ENCODE measurements around the gene AKR1D1.
"Not testable (repeated sequence)": the region's sequence is repeated elsewhere in the genome, so short reads cannot be mapped to it uniquely, and the experiment has no call there.

AKR1D1 gene, protein sequence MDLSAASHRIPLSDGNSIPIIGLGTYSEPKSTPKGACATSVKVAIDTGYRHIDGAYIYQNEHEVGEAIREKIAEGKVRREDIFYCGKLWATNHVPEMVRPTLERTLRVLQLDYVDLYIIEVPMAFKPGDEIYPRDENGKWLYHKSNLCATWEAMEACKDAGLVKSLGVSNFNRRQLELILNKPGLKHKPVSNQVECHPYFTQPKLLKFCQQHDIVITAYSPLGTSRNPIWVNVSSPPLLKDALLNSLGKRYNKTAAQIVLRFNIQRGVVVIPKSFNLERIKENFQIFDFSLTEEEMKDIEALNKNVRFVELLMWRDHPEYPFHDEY

DNA sequence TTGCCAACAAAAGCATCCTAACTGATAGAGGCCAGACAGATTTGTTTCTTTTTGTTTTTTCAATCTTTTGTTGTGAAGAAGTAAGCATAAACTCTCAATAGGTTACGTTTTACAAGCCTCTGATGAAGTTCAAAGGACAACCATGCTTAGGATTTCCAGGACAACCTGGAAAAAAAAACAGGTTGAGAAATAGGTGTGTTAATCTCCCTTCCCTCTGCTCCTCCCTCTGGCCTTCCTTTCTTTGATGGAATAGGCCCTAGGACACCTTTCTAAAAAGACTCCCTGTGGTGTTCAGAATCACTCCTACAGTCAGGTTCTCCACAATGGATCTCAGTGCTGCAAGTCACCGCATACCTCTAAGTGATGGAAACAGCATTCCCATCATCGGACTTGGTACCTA, at the start of gene AKR1D1:
Gene AKR1D1 (plus strand): TSS at position 264 of the 400 bp plus-strand sequence. CDS start 60 bp downstream, at position 324.
- DNase-seq (ENCODE audit: low read depth): no peak

DNA sequence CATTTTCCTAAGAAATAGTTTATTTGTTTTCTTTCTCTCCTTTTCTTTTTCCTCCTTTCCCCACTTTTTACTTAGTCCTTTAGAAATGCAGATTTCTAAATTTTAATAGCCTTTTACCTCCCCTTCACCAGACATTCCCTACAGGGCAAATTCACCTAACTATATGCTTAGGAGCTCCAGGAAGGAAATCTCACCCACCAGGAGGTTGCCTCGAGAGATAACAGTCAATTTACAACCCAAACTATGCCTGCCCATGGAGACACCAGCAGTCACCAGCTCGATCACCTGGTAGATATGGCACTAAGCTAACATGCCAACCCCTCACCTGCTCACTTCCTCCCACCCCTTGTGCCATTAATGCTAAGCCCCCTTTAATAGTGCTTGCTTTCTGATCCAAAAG, 49.2 kb upstream of the AKR1D1 start:
- DNase-seq (ENCODE audit: low read depth): no peak

DNA sequence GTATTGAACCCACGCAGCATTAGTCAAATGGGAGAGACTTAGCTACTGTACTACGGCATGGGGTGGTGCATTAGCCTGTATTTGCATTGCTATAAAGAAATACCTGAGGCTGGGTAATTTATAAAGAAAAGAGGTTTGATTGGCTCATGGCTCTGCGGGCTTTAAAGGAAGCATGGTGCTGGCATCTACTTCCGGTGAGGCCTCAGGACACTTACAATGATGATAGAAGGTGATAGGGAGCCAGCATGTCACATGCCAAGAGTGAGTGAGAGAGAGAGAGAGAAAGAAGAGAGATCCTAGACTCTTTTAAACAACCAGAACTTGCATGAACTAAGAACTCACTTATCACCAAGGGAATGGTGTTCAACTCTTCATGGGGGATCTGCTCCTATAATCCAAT, 47.1 kb upstream of the AKR1D1 start:
- no peak for DNase-seq (ENCODE audit: low read depth)

DNA sequence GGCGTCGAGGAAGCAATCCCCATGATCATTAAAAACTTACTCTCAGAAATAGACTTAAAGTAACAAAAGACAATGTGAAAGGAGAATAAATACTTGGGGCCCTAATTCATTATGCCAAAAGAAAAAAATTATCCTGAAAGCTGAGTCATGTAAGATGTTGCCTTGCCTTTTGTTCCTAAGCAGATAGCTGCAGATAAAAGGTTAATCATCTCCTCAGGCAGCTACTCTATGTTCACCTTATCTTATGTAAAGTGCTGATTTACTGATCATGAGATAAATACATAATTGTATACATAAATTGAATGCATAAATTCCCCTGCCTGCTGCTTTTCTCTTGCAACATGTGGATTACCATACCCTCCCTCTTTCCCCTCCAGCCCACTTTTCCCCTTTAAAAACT, 46.3 kb upstream of the AKR1D1 start:
- DNase-seq (ENCODE audit: low read depth): no peak

DNA sequence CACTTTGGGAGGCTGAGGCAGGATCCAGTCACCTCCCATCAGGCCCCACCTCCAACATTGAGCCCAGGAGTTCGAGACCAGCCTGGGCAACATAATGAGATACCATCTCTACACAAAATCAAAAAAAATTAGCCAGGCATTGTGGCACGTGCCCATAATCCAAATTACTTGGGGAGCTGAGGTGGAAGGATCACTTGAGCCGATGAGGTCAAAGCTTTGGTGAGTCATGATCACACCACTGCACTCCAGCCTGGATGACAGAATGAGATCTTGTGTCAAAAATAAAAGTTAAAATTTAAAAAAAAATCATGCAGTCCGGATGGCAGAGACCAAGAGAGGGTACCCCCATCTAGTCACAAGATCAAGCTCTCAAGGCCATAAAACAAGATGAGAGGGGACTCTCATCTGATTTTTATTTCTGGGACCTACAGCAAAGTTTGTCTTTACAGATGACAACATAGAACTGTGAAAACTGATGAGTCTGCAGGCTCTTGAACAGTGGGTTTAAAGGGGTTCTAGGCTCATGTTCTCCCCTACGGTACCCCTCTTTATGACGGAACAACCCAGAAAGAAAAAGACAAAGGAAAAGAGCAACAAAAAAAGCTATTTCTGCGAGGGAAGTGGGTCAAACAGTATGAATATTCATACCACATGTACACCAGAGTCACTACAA, 45.4 kb upstream of the AKR1D1 start:
- DNase-seq (ENCODE audit: low read depth): no peak

DNA sequence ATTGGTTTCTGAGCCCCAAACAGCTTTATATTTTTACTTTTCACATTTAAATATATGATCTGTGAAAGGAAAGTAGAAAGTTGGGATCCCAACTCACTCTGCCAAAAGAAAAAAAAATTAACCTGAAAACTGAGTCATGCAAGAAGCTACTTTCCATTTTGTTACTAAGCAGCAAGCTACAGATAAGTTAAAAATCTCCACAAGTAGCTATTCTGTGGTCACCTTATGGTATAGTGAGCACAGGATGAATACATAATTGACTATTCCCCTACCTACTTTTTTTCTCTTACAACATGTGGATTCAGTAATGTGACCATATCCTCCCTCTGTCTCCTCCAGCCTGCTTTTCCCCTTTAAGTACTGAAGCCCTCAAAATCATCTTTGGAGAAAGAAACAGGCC, 44.1 kb upstream of the AKR1D1 start:
- no peak for DNase-seq (ENCODE audit: low read depth)

DNA sequence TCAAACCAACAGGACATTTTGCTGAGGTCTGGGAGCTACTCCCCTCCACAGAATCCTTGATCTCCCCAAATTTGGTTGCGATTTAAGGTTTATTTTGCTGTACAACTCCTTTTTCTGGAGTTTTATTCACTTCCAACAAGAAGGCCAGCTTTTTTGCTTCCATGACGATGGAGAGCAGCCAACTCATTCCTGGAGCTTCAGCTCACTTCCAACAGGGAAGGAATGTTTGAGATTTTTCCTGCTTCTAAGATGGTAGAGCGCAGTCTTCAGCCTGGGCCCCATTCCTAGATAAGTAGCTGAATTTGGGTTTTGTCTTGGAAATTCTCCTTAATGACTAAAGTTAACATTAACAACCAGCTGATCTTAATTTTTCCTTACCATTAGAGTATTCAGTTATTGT, 43.5 kb upstream of the AKR1D1 start:
- no peak for DNase-seq (ENCODE audit: low read depth)

DNA sequence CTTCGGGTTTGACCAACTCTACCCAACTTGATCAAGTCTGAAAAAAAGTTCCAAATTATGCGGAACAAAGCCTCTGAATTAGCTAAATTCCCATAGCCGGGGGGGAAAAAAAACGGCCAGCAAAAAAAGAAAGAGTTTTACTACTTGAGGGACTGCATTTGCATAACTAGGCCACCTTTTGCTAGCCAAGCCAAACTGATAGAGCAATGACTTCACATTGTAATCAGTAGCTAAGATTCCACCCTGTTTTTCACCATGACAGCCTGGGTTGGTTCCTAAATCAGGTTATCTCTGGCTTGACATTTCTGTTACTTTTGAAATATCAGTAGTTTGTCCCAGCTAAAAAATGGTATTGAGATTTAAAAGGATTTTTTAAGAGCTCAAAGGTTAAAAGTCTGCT, 43.0 kb upstream of the AKR1D1 start:
- no peak for DNase-seq (ENCODE audit: low read depth)

DNA sequence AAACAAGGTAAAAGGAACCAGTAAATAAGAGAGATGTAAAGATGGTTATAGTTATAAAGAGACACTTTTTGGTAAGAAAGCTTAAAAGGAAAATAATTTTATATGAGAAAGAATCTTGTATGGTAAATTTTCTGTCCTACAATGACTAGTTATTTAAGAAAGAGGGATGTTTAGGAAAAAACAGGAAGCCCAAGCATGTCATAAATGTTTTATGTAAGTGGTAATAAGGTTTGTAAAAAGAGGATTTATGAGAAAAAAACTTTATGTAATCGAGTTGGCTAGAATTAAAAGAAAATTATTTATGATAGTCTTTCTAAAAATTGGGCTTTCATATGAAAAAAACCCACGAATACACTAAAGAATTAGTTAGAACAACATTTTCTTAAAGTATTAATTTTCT, 40.1 kb upstream of the AKR1D1 start:
- no peak for DNase-seq (ENCODE audit: low read depth)

DNA sequence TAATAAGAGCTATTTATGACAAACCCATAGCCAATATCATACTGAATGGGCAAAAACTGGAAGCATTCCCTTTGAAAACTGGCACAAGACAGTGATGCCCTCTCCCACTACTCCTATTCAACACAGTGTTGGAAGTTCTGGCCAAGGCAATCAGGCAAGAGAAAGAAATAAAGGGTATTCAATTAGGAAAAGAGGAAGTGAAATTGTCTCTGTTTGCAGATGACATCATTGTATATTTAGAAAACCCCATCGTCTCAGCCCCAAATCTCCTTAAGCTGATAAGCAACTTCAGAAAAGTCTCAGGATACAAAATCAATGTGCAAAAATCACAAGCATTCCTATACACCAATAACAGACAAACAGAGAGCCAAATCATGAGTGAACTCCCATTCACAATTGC, 36.2 kb upstream of the AKR1D1 start:
- not testable (repeated sequence) for DNase-seq (ENCODE audit: low read depth)

DNA sequence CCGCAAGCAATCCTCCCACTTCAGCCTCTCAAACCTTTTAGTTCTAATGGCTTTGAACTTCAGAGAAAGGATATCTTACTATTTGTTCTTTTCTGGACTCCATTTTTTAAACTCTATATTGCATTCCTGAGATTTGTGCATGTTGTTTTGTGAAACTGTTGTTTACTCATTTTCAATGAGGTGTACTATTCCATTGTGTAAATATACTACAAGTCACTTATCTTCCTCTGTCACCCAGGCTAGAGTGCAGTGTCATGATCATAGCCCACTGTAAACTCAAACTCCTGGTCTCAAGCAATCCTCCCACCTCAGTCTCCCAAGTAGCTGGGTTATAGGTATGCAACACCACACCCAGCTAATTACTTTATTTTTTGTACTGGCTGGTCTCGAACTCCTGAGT, 31.4 kb upstream of the AKR1D1 start:
- no peak for DNase-seq (ENCODE audit: low read depth)

DNA sequence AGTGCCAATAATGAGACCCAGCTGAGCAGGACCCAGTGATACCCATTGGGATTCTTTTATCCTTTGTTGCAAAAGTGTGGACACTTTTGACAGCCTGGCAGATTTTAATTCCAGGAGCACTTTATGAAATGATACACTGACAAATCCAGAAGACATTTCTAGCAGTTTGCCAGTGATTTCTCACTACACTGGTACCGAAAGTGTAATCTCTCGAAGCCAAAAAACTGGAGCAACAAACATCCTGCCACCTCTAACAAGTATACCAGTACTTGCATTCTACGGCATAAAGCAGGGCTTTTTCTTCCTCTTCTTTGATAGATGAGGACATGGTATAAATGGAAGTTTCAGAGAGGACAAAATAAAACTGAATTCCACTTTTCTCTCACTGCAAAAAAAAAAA, 28.4 kb upstream of the AKR1D1 start:
- no peak for DNase-seq (ENCODE audit: low read depth)

DNA sequence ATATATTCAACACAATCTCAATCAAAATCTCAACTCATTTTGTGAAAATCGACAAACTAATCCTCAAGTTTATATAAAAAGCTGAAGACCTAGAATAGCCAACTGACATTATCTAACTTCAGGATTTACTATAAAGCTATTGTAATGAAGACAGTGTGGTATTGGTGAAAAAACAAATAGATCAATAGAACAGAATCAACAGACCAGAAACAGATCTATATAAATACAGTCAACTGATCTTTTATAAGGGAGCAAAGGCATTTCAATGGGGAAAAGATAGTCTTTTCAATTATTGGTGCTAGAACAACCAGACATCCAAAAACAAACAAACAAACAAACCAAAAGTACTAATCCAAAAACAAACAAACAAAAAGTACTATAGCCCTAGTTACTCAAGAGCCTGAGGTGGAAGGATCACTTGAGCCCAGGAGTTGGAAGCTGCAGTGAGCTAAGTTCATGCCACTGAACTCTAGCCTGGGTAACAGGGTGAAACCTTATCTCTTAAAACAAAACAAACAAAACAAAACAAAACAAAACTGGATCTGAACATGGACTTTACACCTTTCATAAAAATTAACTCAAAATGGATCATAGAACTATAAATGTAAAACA, 26.6 kb upstream of the AKR1D1 start:
- no peak for DNase-seq (ENCODE audit: low read depth)

DNA sequence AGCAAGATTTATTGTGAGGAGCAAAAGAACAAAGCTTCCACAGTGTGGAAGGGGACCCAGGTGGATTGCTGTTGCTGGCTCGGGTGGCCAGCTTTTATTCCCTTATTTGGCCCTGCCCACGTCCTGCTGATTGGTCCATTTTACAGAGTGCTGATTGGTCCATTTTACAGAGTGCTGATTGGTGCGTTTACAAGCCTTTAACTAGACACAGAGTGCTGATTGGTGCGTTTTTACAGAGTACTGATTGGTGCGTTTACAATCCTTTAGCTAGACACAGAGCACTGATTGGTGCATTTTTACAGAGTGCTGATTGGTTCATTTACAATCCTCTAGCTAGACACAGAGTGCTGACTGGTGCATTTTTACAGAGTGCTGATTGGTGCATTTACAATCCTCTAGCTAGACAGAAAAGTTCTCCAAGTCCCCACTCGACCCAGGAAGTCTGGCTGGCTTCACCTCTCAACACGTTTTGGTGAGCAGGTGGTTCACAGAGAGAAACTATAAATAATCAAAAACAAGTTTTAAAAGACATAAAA, 24.5 kb upstream of the AKR1D1 start:
- not testable (repeated sequence) for DNase-seq (ENCODE audit: low read depth)

DNA sequence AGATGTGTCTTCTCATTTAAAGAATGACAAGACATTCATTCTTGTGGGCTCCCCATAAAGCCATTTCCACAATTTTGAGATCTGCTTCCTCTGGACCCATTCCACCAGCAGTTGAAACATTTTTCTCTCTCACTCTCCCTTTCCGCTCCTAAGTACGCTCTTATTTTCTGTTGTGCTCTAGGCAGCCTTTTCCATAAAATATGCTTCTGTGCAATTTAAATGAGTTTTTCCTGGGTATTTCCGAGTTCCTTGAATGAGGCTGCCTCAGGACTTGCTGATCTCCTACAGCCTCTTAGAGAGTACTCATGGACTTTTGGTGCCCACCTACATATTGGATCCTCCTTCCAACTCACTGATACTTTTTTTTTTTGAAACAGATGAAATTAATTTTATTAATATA, 23.6 kb upstream of the AKR1D1 start:
- DNase-seq (ENCODE audit: low read depth): no peak

DNA sequence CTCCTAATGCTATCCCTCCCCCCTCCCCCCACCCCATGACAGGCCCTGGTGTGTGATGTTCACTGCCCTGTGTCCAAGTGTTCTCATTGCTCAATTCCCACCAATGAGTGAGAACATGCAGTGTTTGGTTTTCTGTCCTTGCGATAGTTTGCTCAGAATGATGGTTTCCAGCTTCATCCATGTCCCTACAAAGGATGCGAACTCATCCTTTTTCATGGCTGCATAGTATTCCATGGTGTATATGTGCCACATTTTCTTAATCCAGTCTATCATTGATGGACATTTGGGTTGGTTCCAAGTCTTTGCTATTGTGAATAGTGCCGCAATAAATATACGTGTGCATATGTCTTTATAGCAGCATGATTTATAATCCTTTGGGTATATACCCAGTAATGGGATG, 20.6 kb upstream of the AKR1D1 start:
- not testable (repeated sequence) for DNase-seq (ENCODE audit: low read depth)

DNA sequence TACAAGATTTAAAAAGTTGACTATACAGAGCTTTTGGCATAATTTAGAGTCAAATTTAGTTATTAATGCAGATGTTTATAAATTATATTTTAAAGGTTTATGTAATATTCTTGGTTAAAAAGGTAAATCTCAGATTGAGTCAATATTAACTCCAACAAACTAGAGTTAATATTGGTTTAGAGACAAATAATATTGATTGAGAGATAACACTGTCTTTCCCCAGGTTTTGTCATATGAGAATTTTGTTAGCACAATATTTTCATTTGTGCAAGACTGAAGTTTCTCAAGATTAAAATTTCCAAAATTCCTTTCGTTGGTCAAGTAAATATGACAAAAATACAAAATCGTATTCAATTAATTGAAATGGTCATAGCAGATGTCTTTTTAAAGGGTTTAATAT, 12.9 kb upstream of the AKR1D1 start:
- DNase-seq (ENCODE audit: low read depth): no peak

DNA sequence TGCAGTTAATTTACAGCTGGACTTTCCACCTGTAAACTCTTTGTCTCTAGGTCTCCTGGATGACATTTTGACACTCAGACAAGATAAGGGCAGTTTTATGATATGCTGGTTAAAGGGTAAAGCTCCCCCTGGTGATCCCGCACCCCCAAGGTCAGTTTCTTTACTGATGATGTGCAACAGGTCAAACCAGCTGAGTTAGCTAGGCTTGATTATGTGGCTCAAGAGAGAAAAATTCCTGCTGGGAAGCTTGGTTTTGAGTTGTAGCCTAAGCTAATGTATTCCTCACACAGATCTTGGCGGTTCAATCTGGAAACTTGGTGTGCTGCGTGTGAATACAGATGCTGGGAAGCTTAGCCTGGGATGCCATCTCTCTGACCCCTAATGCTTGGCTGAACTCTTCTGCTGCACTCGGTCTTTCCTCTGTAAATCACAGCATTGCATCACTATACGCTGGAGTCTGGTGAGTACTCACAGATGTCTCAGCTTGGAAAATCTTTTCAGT, 11.4 kb upstream of the AKR1D1 start:
- no peak for DNase-seq (ENCODE audit: low read depth)

DNA sequence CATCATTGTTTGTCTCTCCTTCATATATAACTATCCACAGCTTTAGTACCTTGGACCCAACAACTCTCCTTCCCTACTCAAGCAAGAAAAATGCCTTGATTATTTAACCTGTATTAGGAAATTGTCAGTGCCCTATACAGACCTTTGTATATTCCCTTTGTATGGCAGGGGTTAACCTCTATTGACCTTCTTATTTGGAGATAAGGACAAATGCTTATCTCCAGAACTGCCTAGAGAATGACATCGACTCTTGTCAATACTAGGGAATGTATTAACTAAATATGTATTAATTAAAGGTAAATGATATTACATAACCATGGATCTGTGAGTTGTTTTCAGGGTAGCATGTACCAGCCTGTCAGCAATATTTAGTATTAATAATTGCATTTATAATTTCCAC, 10.4 kb upstream of the AKR1D1 start:
- DNase-seq (ENCODE audit: low read depth): no peak

DNA sequence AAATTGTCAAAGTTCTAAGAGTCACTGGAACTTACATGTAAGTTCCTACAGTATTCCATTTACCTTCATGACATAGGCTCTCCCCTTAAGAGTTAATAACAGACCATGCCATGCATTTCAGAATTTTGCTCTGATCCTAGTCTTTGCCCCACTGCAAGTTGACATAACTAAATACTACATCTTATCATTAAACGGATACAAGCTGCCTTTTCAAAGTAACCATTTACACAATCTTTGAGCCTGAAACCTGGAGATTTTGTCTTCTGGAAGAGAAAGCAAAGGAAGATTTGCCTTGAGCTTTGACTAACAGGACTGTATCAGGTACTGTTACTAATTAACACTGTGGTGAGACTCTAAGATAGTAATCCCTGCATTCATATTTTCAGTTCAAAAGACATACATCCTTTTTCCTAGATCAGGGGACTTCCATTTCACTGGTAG, 9.3 kb upstream of the AKR1D1 start:
- no peak for DNase-seq (ENCODE audit: low read depth)

DNA sequence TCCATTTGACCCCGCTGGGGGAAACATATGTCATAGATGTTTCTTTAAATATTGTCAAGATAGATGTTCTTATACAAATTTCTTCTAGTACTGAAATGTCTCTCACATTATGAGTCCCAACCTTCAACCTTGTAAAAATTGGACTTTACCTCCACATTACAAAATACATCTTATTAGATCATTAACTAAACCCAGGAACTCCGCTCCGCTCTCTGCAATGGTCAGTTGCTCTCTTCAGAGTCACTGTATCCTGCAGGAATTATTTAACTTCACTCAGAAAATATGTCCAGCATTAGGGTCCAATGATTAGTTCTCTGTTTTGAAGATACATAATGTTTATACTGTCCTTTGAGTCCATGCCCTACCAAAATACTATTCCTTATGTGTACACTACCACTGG, 8.5 kb upstream of the AKR1D1 start:
- no peak for DNase-seq (ENCODE audit: low read depth)

DNA sequence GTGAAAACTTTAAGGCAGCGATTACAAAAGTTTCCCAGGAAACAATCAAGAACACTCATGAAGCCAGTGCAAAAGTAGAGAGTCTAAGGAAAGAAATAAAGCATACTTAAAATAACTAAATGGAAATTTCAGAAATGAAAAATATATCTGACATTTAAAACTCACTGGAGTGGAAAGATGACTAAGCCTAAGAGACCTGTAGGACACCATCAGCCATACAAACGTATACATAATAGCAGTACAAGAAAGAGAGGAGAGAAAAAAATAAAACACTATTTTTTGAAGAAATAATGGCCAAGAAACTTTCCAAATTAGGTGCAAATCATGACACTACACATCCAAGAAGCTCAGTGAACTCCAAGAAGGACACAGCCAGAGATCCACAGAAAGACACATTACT, 5.4 kb upstream of the AKR1D1 start:
- no peak for DNase-seq (ENCODE audit: low read depth)

DNA sequence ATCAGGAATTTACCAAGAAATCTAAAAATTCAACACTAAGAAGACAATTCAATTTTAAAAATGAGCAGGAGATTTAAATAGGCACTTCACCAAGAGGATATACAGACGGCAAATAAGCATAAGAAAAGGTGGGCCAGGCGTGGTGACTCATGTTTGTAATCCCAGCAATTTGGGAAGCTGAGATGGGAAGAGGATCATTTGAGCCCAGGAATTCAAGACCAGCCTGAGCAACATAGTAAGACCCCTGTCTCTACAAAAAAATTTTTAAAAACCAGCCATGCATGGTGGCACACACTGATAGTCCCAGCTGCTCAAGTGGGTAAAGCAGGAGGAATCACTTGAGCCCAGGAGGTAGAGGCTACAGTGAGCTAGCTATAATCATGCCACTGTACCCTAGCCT, 3.5 kb upstream of the AKR1D1 start:
- no peak for DNase-seq (ENCODE audit: low read depth)
